Esophagus muscularis mucosa (tissue), 4 donors: Measurements from ENCODE around the gene CD80. TPM values are rescaled to one million over a fixed set of nuclear protein-coding genes. Genes with fewer than 3 reads are reported as not detected.
A peak's percentile ranks its signal among the peaks of the same experiment; 100 is the strongest.

ENCODE experiments used
- DNase-seq: peaks from one replicate; pipeline ENCODE4 v3.0.0-alpha.2; 2017; ENCODE audit errors: extremely low spot score
- H3K27ac ChIP-seq, 4 donors: fragments of 200-600 bp; sonication (generic); replicated peaks in 1 of 4; 1 replicate in 3 of 4; 2 replicates in 1 of 4; pipeline ENCODE4 v1.5.1; 2016 to 2019; ENCODE audit warnings: mild to moderate bottlenecking in 1 of 4
- H3K27me3 ChIP-seq, 4 donors: fragments of 200-600 bp; sonication (generic); one replicate each; pipeline versions ENCODE4 v1.5.1 to v1.6.0; 2016 to 2019
- H3K36me3 ChIP-seq, 4 donors: fragments of 200-600 bp; sonication (generic); one replicate each; pipeline ENCODE4 v1.5.1; 2016 to 2019
- H3K4me1 ChIP-seq, 4 donors: fragments of 200-600 bp; sonication (generic); one replicate each; pipeline ENCODE4 v1.5.1; 2016 to 2019
- H3K4me3 ChIP-seq, 4 donors: fragments of 200-600 bp; sonication (generic); 1 replicate in 2 of 4; 2 replicates in 2 of 4; pipeline ENCODE4 v1.5.1; 2016 to 2019; ENCODE audit warnings: mild to moderate bottlenecking in 4 of 4, moderate library complexity in 1 of 4
- H3K9me3 ChIP-seq, 4 donors: fragments of 200-600 bp; sonication (generic); 1 replicate in 3 of 4; 2 replicates in 1 of 4; pipeline ENCODE4 v1.5.1; 2016 to 2019
- CTCF ChIP-seq, 3 experiments: fragments of 200-600 bp in 2 of 3; fragments of 450-650 bp in 1 of 3; sonication (generic) in 2 of 3; IDR thresholded peaks; one replicate each; pipeline ENCODE4 v1.5.1; 2017 to 2019; ENCODE audit warnings: antibody characterized with exemption in 3 of 3, mild to moderate bottlenecking in 2 of 3, moderate library complexity in 1 of 3
- EP300 ChIP-seq: sonication (generic); formaldehyde crosslinking; IDR thresholded peaks from one replicate; pipeline ENCODE4 v1.6.1; 2017; ENCODE audit warnings: antibody characterized with exemption
- POLR2A ChIP-seq: fragments of 450-650 bp; IDR thresholded peaks from one replicate; pipeline ENCODE4 v1.6.1; 2017; ENCODE audit warnings: antibody characterized with exemption, moderate library complexity, mild to moderate bottlenecking, low read depth
- POLR2AphosphoS5 ChIP-seq, 2 donors: sonication (generic); formaldehyde crosslinking; IDR thresholded peaks; one replicate each; pipeline ENCODE4 v1.6.1; 2017; ENCODE audit warnings: antibody characterized with exemption in 2 of 2
- WGBS: methylation state at CpG from one replicate; pipeline ENCODE4 v1.1.5; 2018; 5-methylcytosine and 5-hydroxymethylcytosine counted together
- intact Hi-C: fragments of 100-400 bp; cut with DNase I; formaldehyde crosslinking; loops from one replicate; pipeline ENCODE4 v1.15.1; 2023
- total RNA-seq, 4 donors: library from RNA; depleted of rRNA; stranded (reverse); fragments of >200 nt; gene quantifications; one replicate each; pipeline versions ENCODE4 v1.1.0 to v1.2.1, GENCODE V29; 2016

Gene CD80
- total RNA-seq, 4 donors from 2014 or later: 0.26 to 1.3 TPM; not detected in 2

DNA sequence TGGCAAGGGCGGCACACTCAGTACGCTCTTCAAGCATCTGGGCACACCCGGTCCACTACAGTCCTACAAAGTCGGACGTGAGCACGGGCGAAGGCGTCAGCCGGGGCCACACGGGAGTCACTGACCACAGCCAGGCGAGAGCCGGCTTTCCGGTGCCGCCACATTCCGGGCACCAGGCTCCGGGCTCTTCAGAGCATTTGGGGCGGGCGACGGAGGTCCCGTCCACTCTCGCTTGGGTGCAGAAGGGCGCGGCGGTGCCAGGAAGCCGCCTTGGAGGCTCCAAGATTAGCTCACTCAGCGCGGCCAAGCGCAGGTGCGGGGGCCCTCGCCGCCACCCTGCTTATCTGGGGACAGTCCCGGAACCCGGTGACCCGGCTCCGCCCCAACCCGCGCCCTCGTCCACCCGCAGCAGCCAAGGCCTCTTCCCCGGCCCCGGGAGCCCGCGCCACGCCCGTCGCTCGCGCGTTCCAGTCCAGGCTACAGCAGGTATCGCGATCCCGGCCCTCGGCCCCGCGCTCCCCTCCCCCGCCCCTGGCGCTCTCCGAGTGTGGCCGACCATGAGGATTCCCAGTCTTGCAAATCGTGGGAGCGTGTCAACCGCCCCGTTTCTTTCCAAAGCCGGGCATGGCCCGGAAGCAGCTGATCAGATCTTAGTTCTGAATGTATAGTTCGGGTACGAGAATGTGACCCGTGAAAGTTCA lies 20.1 kb upstream of the CD80 start, which contains the start of gene ADPRH:
ADPRH (plus strand) TSS at position 127 of the 701 bp plus-strand sequence. CDS start 2,678 bp downstream, outside the sequence.
- 5% methylated on average over 5 of the region's 68 CpGs for WGBS
- TF ChIP-seq CTCF (IDR thresholded peaks at IDR 0.05) (no peak), POLR2AphosphoS5 (IDR thresholded peaks at IDR 0.05) (peak; percentile 49 to 74), EP300 (no peak), POLR2A (no peak)
- DNase-seq: peak; percentile 93
- Histone ChIP-seq H3K27me3 (no peaks in the 10 kb centered on the region), H3K27ac (peak within 1 kb of the TSS; percentile 88 to 95 (median 90)), H3K9me3 (no peaks in the 10 kb centered on the region), H3K4me1 (peaks cover 9 to 24% (median 20%) of the 10 kb centered on the region in 4 donors), H3K36me3 (no peaks in the 10 kb centered on the region), H3K4me3 (peak within 1 kb of the TSS; percentile 64 to 75 (median 68))
- intact Hi-C loops: loop anchor here (5.0 kb wide), 1 partner anchor 98 kb away; the partner anchor contains the start of gene COX17

DNA sequence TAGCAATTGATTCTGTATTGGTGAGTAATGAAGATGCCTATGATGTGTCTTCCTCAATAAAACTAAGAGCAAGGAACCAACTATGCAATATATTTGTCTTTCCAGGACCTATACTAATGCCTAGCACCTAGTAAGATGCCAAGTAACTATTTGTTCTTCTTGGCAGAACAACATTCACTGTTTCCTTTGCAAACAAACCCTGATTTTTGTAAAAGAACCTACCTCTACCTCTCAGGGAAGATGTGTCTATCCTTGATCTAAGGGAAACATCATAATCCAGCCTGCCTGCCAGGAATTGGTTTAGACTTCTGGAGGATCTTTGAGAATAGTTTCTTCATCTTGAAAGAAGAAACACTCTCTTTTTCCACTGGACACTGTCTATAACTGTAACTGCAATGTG lies 16.1 kb upstream of the CD80 start:
- H3K27ac ChIP-seq: no peak overlapping the region
- DNase-seq: no peak
- TF ChIP-seq POLR2A: no peak
- no peak for TF ChIP-seq EP300
- TF ChIP-seq POLR2AphosphoS5 (IDR thresholded peaks at IDR 0.05): no peak
- TF ChIP-seq CTCF (IDR thresholded peaks at IDR 0.05): no peak
- H3K27me3 ChIP-seq: no peaks in the 10 kb centered on the region
- no peaks in the 10 kb centered on the region for H3K9me3 ChIP-seq
- peaks cover 6 to 23% (median 16%) of the 10 kb centered on the region in 4 donors for H3K4me1 ChIP-seq
- H3K36me3 ChIP-seq: no peaks in the 10 kb centered on the region
- no peak overlapping the region for H3K4me3 ChIP-seq
- intact Hi-C loops: loop anchor here (5.0 kb wide), 1 partner anchor 102 kb away; the partner anchor contains the start of gene COX17

- no peak for DNase-seq
- intact Hi-C loops: no loop called here
- no peak for TF ChIP-seq POLR2AphosphoS5 (IDR thresholded peaks at IDR 0.05)
- TF ChIP-seq POLR2A: no peak
- TF ChIP-seq EP300: no peak
- no peak for TF ChIP-seq CTCF (IDR thresholded peaks at IDR 0.05)
- Histone ChIP-seq H3K27me3 (no peaks in the 10 kb centered on the region), H3K27ac (peak overlapping the region in 2 of 4 donors; percentile 2 to 51), H3K36me3 (no peaks in the 10 kb centered on the region), H3K4me1 (peaks cover 0 to 8% (median 0%) of the 10 kb centered on the region in 4 donors), H3K4me3 (no peak overlapping the region), H3K9me3 (no peaks in the 10 kb centered on the region)
- WGBS: 47% methylated on average over 5 of the region's 5 CpGs
Observed at GRCh38 chr3:119571688-119572087, 12.3 kb upstream of the CD80 start.

- TF ChIP-seq CTCF (IDR thresholded peaks at IDR 0.05): no peak
- no peak for TF ChIP-seq POLR2A
- no peak for TF ChIP-seq POLR2AphosphoS5 (IDR thresholded peaks at IDR 0.05)
- TF ChIP-seq EP300: no peak
- 100% methylated on average over 1 of the region's 1 CpG for WGBS
Observed at GRCh38 chr3:119571230-119571629, 11.8 kb upstream of the CD80 start.

More at GRCh38 chr3:119571230-119571629, 11.8 kb upstream of the CD80 start:
- Histone ChIP-seq H3K9me3 (no peaks in the 10 kb centered on the region), H3K36me3 (no peaks in the 10 kb centered on the region), H3K4me3 (no peak overlapping the region), H3K4me1 (peaks cover 0 to 8% (median 0%) of the 10 kb centered on the region in 4 donors), H3K27ac (peak overlapping the region in 2 of 4 donors; percentile 2 to 51), H3K27me3 (no peaks in the 10 kb centered on the region)
- DNase-seq: no peak
- intact Hi-C loops: no loop called here
